ENCODE measurements around the gene MINK1.
"Not testable (repeated sequence)": the region's sequence is repeated elsewhere in the genome, so short reads cannot be mapped to it uniquely, and the experiment has no call there.

Gene MINK1

DNA sequence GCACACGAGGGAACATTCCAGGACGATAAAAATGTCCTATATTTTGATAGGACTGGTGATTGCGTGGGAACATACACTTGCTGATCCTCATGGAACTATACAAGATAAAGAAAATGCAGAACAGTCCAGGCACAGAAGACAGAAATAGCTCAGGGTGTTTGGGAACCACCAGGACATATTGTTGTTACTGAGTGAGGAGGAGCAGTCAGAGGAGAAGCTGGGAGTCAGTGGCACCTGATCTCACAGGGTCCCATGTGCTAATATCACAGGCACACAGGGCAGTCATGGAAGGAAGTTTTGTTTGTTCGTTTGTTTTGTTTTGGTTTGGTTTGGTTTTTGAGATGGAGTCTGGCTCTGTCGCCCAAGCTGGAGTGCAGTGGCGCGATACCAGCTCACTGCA, 20.4 kb upstream of the MINK1 start:
- DNase-seq, result no peak

DNA sequence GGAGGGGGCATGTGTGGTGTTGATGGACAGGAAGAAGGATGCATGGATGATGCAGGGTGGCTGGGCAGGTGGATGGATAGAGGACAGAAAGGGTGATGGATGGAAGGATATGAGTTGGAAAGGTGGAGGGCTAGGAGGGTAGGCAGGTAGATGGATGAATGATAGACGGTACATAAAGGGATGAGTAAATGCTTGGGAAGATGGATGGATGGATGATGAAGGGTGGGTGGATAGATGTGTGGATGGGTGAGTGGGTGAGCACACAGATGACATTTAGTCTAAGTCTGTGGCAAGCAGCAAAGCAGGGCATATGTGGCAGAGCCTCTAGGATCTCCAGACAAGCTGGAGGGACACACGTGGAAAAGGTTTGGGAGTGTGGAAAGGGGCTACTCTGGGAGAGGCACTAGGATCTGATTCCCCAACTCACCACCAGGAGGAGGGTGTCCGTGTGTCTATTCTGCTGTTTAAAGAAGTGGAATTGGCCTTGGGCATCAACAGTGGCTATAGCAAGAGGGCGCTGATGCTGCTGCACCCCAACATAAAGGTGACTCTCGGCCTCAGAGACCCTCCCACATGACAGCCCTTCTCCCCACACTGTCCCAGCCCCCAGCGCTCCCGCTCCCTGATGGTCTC, 18.0 kb upstream of the MINK1 start:
- DNase-seq, result no peak

DNA sequence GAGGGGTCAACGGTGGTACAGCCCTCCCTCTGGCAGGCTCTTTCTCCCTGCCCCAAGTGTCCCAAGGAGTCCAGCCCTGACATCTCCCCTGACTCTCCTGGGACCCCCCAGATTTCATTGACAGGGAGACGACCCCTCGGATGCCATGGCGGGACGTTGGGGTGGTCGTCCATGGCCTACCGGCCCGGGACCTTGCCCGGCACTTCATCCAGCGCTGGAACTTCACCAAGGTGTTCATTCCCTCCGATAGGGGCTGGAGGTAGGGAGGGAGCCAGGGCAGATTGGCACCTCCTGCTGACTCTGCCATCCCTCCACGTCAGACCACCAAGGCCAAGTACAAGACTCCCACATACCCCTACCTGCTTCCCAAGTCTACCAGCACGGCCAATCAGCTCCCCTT, 16.3 kb upstream of the MINK1 start:
- DNase-seq, result no peak

DNA sequence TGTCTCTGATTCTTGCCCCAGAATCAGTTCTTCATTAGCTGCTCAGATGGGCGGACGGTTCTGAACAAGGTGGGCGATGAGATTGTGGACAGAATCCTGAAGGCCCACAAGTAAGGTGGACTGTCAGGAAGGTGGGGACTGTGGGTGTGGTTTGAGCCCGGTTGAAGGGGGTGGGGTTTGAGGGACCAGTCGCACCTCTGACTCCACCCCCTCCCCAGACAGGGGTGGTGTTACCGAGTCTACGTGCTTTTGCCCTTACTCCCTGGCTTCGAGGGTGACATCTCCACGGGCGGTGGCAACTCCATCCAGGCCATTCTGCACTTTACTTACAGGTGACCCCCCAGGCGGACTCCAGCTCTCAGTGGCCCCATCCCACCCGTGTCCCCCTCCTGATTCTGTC, 14.9 kb upstream of the MINK1 start:
- DNase-seq, result no peak

DNA sequence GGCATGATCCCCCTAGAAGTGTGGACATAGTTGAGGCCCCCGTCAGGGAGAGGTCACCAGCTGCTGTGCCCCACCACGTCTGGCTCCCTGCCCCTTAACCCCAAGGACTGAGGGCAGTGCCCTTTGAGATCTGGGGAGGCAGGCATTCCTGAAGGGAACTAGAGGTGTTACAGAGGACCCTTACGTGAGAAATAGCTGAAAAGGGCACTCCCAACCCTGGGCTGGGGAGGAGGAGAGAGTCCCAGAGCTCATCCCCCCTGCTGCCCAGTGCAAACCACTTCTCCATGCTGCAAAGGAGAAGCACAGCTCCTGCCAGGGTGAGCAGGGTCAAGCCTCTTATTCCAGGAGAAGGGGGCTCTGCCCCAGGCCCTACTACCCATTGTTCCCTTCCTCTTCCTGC, 10.3 kb upstream of the MINK1 start:
- no peak for DNase-seq

DNA sequence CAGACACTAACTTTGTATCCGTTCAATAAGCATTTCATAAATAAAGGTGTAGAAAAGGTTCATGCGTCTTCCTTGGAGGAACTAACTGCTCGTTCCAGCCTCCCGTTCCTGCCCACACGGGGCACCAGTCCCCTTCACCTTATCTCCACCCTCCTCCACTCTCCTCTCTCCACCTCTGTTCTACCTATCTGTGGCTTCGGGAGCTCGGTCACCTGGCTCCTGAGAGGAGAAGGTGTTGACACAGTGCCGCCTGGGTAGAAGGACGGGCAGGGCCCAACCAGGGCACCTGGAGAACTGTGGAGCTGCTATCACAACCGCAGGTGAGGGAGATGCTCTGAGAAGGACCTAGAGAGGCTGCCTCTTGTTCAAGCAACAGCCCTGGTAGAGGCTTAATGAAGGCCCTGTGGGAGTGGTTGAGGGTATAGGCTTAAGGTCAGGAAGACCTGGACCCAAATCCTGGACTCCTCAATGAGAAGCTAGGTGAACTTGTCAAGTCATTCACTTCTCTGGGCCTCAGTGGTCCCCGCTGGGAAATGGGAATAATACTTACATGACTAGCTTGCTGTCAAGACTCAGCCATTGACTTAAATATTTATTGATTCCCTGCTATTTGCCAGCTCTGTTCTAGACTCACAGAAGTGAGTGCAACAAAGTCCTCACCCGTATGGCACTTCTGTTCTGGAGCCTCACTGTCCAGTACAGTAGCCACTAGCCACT, 9.6 kb upstream of the MINK1 start:
- no peak for DNase-seq

DNA sequence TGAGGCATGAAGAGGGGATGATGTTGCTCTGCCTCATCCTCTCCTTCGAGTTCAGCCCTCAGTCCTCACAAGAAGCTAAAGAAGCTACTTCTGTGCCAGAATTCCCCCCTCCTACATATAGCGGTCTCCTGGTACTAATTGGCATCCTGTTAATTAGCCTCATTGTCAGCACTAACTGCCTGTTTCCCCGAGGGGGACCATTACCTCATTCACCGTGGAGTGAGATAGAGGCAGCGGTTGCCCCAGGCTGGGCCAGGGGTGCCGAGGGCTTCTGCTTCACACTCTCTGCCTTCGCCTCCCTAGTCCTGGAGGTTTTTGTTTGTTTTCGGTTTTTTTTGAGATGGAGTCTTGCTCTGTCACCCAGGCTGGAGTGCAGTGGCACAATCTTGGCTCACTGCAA, 5.7 kb upstream of the MINK1 start:
- DNase-seq, result no peak

DNA sequence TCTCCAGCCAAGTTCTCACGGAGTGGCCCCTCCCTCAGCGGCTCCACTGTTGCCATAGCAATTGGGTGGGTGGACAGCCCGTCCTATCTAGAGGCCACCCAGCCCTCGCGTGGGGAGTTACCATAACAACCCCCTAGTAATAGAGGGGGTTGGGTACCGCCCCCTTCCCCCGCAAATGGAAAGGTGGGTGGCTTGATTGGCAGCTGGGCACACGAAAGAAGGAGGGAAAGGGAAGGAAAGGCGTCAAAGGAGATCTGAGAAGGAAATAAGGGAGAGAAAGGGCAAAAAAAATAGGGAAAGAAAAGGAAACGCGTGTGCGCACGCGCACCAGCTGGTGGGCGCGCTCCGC, 337 bp upstream of the MINK1 start:
- not testable (repeated sequence) for DNase-seq

DNA sequence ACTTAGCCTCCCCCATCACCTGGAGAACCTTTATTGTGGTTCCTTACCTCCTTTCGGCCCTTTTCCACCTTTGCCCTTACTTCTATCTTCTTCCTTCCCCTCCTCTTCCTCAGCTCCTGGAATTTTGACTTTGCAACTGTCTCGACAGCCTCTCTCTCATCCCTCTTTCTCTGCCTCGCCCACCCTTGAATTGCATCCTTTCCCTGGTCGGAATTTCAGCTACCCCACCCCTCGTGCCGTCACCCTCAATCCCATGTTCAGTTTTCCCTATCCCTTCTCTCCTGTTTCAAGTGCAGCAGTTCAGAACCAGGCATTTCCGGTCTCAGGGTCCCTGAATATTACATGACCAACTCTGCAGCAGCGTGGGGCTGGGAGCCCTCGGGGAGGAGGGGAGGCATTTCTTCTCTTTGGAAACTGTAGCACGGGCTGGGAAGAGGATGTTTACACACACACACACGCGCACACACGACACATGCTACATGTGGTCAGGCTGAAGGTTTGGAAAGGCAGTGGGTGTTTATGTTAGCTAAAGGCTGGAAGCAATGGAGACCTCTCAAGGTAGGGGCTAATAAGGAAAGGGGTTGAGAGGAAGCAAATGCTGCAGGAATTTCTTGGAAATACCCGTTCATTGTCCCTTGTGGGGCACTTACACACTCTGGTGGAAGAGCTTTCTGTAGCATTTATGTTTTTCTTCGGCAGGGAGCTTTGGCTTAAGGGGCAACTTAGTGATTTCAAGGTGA, 971 bp downstream of the MINK1 start:
- no peak for DNase-seq

DNA sequence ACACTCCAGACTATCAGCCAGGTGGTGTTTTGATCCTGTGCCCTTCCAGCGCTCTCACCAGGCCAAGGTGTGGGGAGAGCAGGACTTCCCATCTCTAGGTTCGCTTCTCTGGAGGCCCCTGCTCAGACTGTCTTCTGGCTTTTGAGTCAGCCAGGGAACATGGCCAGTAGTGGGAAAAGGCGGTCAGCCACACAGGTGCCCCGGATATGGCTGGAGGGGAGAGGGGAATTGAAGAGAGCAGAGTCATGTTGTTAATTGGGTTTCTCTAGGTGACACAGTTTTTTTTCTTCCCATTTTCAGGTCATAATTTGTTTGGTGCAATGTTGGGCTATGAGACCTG, 1.5 kb downstream of the MINK1 start:
- no peak for DNase-seq

DNA sequence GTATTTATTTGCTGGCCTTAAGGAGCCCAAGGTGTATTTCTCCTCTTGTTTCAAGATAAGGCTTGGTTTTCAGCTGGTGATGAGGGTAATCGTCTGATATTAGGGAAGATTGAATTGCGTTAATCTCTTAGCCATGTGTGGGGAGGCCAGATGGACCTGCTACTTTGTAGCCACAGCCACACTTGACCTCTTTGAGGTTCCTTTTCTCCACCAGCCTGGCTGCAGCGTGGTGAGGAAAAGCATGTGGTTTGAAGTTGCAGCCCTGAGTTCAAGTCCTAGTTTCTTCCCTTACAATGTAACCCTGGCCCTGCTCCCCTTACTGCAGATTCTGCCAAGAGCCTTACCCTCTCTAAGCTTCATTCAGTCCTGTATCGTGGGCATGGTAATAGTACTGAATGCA, 3.1 kb downstream of the MINK1 start:
- DNase-seq, result no peak

DNA sequence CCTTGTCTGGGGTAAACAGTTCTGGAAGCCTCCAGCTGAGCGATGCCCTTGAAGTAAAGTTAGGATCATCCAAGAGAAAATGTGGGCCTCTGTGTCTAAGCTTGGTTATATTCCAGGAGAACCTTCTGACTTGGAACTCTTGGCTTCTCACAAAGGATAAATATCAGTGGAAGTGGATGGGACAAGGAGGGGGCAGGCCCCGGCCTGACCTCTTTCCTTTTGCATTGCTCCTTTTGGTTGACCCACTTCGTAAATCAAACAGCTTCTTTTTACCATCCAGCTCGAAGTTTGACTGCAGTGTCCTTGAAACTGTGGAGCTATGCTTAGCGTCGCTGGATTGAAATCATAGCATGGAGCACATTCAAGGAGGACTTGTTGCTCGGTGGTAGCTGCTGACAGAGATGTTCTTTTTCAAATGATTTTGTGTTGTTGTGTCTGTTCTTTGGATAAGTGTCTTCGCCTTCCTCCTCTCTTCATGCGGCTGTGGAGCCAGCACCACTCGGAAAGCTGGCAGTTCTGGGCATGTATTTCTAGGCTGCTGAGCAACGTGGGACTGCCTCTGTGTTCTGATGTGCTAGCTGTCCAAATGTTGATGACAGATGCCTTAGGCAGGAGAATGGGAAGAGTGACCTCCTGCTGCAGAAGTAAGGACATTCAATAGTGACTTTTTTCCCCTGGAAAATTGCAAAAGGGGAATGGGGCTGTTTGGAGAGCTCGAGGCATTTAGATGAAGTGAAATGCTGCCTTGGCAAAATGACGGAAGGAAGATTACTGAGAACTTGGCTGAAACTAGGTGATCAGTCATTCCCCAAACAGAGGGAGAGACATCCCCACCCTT, 4.5 kb downstream of the MINK1 start:
- no peak for DNase-seq

DNA sequence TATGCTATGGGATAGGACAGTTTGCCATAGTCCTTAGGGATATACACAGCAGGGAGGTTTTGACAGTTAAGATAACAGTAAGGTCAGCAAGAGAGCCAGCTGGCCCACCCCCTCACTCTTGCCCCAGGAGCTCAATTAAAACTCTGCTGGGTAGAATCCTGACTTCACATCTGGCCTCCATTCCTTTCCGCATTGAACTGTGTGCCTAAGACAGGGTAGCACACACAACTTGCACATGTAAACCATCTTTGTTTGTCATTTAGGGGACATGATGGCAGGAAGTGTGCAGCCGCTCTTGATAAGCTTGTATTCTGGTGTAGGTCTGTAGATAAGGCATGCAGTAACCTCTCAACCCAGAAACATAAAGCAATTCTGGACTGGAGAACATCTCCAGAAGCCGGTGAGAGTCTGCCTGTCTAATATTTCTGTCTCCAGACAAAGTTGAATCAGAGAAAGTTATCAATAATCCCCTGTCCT, 5.2 kb downstream of the MINK1 start:
- DNase-seq, result no peak

DNA sequence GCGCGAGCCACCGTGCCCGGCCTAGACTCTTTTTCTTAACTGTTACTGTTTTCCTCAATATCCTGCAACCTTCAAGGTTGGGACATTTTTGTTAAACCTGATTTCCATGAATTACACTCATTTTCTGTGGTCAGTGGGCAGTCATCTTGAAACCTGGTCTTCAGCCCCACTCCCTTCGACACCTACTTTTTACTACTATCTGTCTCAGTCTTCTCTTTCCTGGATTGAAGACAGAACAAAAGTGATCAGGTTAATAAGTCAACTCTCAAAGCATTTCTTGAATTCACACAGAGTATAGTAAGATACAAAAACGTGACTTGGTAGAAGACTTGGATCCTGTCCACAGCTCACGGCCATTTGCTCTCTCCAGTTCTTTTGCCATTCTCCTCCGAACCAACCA, 6.1 kb downstream of the MINK1 start:
- no peak for DNase-seq

DNA sequence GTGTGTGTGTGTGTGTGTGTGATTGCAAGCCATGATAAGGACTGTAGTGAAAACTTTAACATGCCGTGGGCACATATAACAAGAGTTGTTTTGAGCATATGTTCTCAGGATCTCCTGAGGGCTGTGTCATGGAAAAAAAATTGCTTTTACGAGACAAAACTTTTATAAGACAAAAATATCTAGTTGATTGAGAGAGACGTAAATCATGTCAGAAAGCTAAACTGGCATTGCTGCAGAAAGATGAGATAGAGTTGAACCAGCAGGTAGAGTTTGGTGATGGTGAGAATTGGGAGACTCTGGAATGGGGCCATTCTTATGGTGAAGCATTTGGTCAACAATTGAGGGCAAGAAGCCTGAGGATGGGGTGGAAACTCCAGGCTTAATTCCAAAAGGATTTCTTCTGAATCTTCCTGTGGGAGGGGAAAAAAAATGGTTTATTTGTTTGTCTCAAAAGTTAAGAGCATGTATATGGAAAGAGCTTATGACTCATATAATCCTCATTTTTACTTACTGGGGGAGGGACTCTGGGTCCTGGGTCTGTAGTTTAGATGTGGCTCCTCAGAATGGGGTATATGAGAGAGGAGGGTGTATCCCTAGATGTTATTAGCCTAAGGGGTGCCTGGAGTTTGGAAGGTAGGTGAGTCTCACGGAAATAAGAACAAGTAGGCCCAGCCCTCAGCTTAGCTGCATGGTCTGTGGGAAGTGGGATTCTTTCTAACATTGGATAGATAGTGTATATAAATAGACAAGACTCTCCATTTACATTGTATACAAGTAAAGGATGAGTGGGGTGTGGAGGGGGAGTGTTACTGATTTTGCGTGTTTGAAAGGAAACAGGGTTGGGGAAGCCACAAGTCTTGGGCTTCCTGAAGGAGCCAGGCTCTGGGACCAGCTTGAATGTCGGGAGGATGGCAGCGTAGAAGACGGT, 7.1 kb downstream of the MINK1 start:
- DNase-seq, result no peak

DNA sequence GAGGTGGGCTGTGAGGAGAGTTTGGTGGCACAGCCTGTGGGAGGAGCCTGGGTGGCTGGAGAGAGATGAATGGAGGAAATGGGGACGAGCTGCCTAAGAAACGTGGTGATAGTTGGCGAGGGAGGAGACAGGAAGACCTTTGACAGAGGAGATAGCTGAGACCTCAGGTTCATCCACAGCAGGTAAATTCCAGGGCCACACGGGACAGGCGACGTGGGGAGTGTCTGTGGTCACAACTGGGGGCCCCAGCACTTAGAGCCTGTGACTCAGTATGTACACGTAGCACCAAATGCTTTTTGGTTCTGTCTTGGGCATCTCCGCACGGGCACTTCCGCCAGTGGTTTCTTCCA, 7.7 kb downstream of the MINK1 start:
- DNase-seq, result no peak

DNA sequence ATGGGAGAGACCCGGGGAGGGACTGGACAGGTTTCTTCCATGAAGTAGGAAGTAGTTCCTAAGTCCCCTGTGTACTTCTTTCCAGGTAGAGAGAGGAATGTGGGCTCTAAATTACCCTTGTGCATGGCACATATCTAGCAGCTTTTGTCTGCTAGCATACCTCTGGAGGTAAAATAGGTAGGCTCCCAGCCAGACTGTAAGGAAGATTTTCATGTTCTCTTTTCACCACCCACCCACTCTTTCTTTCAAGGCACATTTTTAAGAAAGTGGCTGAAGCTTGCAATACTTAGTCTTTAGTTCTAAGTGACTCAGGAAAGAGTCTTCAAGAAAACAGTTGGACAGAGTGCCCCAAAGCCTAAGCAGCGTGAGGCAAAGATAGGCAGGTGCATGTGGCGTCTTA, 9.2 kb downstream of the MINK1 start:
- DNase-seq, result no peak

DNA sequence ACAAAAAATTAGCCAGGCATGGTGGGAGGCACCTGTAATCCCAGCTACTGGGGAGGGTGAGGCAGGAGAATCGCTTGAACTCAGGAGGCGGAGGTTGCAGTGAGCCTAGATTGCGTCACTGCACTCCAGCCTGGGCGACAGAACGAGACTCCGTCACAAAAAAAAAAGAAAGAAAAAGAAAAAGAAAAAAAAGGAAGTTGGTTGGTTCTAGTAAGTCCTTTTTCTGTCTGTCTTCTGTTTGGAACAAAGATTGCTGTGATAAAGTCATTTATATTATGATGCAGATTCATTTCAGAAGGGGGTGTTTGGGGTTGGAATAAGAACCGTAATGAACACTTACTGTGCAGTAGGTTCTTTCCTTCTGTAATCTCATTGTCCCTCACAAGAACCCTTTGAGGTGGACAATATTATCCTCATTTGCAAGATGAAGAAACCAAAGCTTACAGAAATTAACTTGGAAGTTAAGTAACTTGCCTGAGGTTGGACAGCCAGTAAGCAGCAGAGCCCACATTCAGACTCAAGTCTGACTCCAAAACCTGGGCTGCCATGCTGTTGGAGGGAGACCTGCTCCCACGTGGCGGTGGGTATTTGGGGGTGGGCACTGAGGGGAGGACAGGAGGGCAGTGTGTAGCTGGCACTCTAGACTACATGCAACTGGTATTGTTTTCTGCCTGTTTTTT, 10.3 kb downstream of the MINK1 start:
- DNase-seq, result no peak

DNA sequence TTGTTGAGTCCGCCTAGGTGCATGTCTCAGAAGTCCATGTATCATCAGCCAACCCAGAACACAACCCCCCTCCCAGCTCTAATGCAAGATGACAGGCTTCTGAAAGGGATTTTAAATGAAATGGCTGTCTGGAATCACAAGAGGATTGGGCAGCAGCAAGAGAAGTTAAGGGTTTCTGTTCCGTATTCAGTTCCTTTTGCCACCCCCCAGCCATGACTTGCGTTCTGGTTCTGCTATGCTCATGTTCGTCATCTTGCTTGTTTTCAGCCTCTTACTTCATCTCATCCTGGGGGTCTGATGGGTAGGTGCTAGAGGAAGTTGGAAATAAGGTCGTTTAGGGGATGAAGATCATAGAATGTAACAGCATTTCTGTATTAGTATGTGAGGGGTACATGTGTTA, 12.0 kb downstream of the MINK1 start:
- no peak for DNase-seq

DNA sequence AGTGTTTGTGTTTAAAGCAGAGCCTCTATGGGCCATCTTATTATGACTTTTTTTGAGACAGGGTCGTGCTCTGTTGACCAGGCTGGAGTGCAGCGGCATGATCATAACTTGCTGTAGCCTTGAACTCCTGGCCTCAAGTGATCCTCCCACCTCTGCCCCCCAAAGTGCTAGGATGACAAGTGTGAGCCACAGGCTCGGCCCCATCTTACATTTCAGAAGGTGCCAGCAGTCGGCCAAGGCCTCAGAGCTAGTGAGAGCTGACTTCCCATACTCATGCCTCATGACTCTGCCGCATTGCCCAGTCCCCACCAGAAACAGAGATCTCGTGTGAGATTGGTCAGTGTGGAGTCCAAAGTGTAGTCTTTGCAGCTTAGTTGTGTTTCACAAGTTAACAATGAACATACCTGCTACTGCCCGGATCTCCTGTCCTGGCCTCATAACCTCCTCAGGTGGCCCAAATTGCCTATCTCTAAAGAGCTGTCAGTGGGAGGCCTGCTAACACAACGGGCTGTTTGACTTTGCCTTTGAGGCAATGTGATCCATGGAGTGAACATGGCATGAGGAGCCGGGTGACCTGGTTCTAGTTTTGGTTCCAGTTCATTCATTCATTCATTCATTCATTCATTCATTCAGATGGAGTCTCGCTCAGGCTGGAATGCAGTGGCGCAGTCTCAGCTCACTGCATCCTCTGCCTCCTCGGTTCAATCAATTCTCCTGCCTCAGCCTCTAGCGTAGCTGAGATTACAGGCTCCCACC, 13.7 kb downstream of the MINK1 start:
- no peak for DNase-seq

DNA sequence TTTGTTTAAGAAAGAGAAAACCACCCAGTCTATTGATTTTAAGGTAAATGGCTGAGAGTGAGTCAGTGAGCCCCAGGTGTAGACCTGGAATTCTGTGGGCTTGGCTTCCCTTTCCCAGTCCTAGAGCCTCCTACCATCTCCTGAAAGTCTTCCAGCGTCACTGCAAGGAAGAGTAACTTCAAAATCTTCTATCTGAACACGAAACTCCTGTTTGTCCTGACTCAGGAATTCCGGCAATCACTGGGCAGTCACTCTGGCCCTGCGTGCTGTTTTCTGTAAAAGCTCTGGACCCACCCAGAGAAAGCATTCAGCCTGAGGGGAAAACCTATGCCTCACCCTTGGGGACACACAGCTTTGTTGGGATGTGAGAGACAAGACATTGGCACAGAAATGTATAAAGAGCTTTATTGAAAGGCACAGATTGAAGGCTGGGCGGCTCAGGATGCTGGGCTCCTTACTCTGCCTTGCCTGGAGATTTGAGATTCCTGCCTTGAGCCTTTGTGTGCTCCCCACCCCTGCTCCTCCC, 15.9 kb downstream of the MINK1 start:
- no peak for DNase-seq

Measured in NCI-H2171 (cell line).